ENCODE data around the gene SPATA24.
"Not testable (repeated sequence)": the region's sequence is repeated elsewhere in the genome, so short reads cannot be mapped to it uniquely, and the experiment has no call there.

Gene SPATA24

DNA sequence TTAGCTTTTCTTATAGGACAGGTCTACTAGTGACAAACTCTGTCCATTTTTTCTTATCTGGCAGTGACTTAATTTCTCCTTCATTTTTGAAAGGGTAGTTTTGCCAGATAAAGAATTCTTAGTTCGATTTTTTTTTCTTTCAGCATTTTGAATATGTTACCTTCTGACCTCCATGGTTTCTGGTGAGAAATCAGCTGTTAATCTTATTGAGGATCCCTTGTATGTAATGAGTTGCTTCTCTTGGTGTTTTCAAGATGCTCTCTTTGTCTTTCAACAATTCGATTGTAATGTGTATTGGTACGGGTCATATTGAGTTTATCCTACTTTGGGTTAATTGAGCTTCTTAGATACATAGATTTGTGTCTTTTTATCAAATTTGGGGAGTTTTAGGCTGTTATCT is 49.7 kb downstream of the SPATA24 start:
- no peak for DNase-seq

DNA sequence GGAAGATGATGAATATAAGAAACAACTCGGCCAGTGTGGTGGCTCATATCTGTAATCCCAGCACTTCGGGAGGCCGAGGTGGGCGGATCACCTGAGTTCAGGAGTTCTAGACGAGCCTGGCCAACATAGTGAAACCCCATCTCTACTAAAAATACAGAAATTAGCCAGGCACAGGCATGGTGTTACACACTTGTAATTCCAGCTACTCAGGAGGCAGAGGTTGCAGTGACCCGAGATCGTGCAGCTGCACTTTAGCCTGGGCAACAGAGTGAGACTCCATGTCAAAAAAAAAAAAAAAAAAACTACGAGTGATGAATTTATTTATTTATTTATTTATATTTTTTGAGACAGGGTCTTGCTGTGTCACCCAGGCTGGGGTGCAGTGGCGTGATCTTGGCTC is 56.0 kb downstream of the SPATA24 start:
- DNase-seq = not testable (repeated sequence)

All from amygdala (tissue), 56 donors.